HG02870 (cell line): Measurements from ENCODE around the gene FRY.

Experiments
- ATAC-seq: cut with Tn5 transposase; IDR thresholded peaks from one replicate; pipeline ENCODE4 v1.9.1; 2021; ENCODE audit warnings: mild to moderate bottlenecking, moderate library complexity; ENCODE audit not compliant: unreplicated experiment

FRY gene

GRCh38 chr13:32334671-32335070, 303.1 kb downstream of the FRY start:
- no peak for ATAC-seq

- no peak for ATAC-seq
These were observed 309.3 kb downstream of the FRY start for GRCh38 chr13:32340914-32341313.

DNA sequence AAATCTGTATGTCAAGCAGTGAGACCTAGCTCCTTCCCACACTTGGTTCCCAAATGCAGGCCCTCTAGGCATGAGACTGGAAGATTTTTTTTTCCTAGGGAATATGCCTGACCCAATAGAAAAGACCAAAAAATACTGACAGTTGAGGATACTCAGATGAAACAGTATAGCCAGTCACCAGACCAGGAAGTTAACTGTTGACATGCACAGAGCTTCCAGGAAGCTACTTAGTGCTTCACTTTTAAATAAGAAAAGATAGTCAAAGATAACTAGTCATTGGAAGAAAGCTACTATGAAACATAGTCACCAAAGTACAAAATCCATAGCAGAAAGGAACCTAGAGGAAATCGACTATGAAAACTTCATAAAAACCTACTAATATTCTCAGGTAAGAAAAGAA, 316.1 kb downstream of the FRY start:
- ATAC-seq, result no peak
